Measurements from ENCODE around the gene ADGRL2.

Gene ADGRL2

GRCh38 chr1:82001345-82001744 is 200.6 kb downstream of the ADGRL2 start:
- DNase-seq = no peak

GRCh38 chr1:82007804-82008203 is 207.1 kb downstream of the ADGRL2 start:
- DNase-seq = no peak

- DNase-seq = no peak
Observed at GRCh38 chr1:82013702-82014101, 213.0 kb downstream of the ADGRL2 start.

- no peak for DNase-seq
Observed at GRCh38 chr1:82015444-82015843, 214.7 kb downstream of the ADGRL2 start.

- no peak for DNase-seq
Observed at GRCh38 chr1:82018319-82018718, 217.6 kb downstream of the ADGRL2 start.

- DNase-seq = no peak
Observed at GRCh38 chr1:82019508-82019907, 218.8 kb downstream of the ADGRL2 start.

GRCh38 chr1:82030830-82031229 is 230.1 kb downstream of the ADGRL2 start:
- DNase-seq = no peak

GRCh38 chr1:82032068-82032467 is 231.3 kb downstream of the ADGRL2 start:
- DNase-seq = no peak

GRCh38 chr1:82034812-82035211 is 234.1 kb downstream of the ADGRL2 start:
- no peak for DNase-seq
